HepG2 (cell line): ENCODE data around the gene BEAN1. TPM values are rescaled to one million over a fixed set of nuclear protein-coding genes. Genes with fewer than 3 reads are reported as not detected.

Experiments used
- EZH2 ChIP-seq: conservative IDR thresholded peaks from 2 replicates; pipeline ENCODE4 v1.6.1; 2012; ENCODE audit warnings: mild to moderate bottlenecking, low read depth, low read length, moderate library complexity
- FOXA3 ChIP-seq: IDR thresholded peaks from 2 replicates; pipeline ENCODE4 v1.6.1; 2016; ENCODE audit warnings: missing genetic modification reagents, missing compliant biosample characterization
- GABPB1 ChIP-seq: IDR thresholded peaks from 2 replicates; pipeline ENCODE4 v1.6.1; 2016; ENCODE audit warnings: mild to moderate bottlenecking, missing genetic modification reagents, moderate library complexity, missing compliant biosample characterization
- ISL2 ChIP-seq: sonication (generic); formaldehyde crosslinking; IDR thresholded peaks from 2 replicates; pipeline ENCODE4 v1.5.0; 2020; ENCODE audit warnings: missing genetic modification reagents
- KMT2A ChIP-seq: sonication (generic); formaldehyde crosslinking; IDR thresholded peaks from 2 replicates; pipeline ENCODE4 v1.4.0; 2020; ENCODE audit warnings: missing genetic modification reagents
- MBNL3 ChIP-seq: fragments of 250-450 bp; sonication (Bioruptor Pico); conservative IDR thresholded peaks from 2 replicates; pipeline ENCODE4 v1.8.0; 2022; ENCODE audit warnings: mild to moderate bottlenecking, inconsistent platforms
- PAX8 ChIP-seq: sonication (generic); formaldehyde crosslinking; IDR thresholded peaks from 2 replicates; pipeline ENCODE4 v1.8.0; 2022; ENCODE audit warnings: mild to moderate bottlenecking, missing genetic modification reagents, borderline replicate concordance
- TEAD2 ChIP-seq: sonication (generic); formaldehyde crosslinking; IDR thresholded peaks from 2 replicates; pipeline ENCODE4 v1.9.0; 2021; ENCODE audit warnings: missing genetic modification reagents
- ZBTB7B ChIP-seq: sonication (generic); formaldehyde crosslinking; IDR thresholded peaks from 2 replicates; pipeline ENCODE4 v1.4.0; 2020; ENCODE audit warnings: missing genetic modification reagents
- ZFX ChIP-seq: sonication (generic); formaldehyde crosslinking; IDR thresholded peaks from 2 replicates; pipeline ENCODE4 v1.4.0; 2020; ENCODE audit warnings: mild to moderate bottlenecking, low read depth, missing genetic modification reagents, moderate library complexity
- ZMYM2 ChIP-seq: sonication (generic); formaldehyde crosslinking; IDR thresholded peaks from 2 replicates; pipeline ENCODE4 v1.8.0; 2022; ENCODE audit warnings: mild to moderate bottlenecking, missing genetic modification reagents
- ZNF549 ChIP-seq: sonication (generic); formaldehyde crosslinking; IDR thresholded peaks from 2 replicates; pipeline ENCODE4 v1.5.0; 2020; ENCODE audit warnings: missing genetic modification reagents
- ZNF75D ChIP-seq: sonication (generic); formaldehyde crosslinking; IDR thresholded peaks from 2 replicates; pipeline ENCODE4 v1.8.1; 2023; ENCODE audit warnings: missing genetic modification reagents, mild to moderate bottlenecking, borderline replicate concordance
- ZNF766 ChIP-seq: sonication (generic); formaldehyde crosslinking; IDR thresholded peaks from 2 replicates; pipeline ENCODE4 v1.5.0; 2020; ENCODE audit warnings: missing genetic modification reagents, borderline replicate concordance
- polyA plus RNA-seq, 8 experiments: library from polyadenylated mRNA; depleted of rRNA in 3 of 8; stranded (reverse) in 7 of 8; unstranded in 1 of 8; fragments of >200 nt; fragmentation: Illumina TruSeq in 4 of 8; extraction: Trizol in 4 of 8; gene quantifications; 2 replicates each; pipeline versions ENCODE4 v1.2.1 to v1.2.3, GENCODE V29; 2011 to 2016; ENCODE audit warnings: low read depth in 4 of 8, missing spikeins in 1 of 8, mixed read lengths in 1 of 8; ENCODE audit not compliant: insufficient read depth in 1 of 8
- total RNA-seq, 5 experiments: library from RNA; depleted of rRNA; stranded (reverse); fragments of >200 nt; fragmentation: Illumina TruSeq; extraction: Trizol; gene quantifications; 2 replicates each; pipeline ENCODE4 v1.2.3, GENCODE V29; 2016; ENCODE audit warnings: low read depth in 1 of 5
- TF ChIP-seq, protein P1 (sequence below): sonication (generic); formaldehyde crosslinking; conservative IDR thresholded peaks from 2 replicates; pipeline ENCODE4 v1.4.0; 2020; ENCODE audit warnings: missing genetic modification reagents
- TF ChIP-seq, protein P2 (sequence below): sonication (generic); formaldehyde crosslinking; IDR thresholded peaks from 2 replicates; pipeline ENCODE4 v1.4.0; 2020; ENCODE audit warnings: low read depth, missing genetic modification reagents
- TF ChIP-seq, protein P3 (sequence below): sonication (generic); formaldehyde crosslinking; IDR thresholded peaks from 2 replicates; pipeline ENCODE4 v1.4.0; 2020; ENCODE audit warnings: mild to moderate bottlenecking, missing genetic modification reagents
- TF ChIP-seq, protein P4 (sequence below): sonication (generic); formaldehyde crosslinking; IDR thresholded peaks from 2 replicates; pipeline ENCODE4 v1.4.0; 2020; ENCODE audit warnings: missing genetic modification reagents
- TF ChIP-seq, protein P5 (sequence below): IDR thresholded peaks from 2 replicates; pipeline ENCODE4 v1.6.1; 2016

BEAN1 gene
- total and polyA plus RNA-seq, 2 of the 13 experiments (the other 11 are each of a cell fraction or from before 2014, with no cell fraction given): 0.53 to 1.4 TPM

DNA sequence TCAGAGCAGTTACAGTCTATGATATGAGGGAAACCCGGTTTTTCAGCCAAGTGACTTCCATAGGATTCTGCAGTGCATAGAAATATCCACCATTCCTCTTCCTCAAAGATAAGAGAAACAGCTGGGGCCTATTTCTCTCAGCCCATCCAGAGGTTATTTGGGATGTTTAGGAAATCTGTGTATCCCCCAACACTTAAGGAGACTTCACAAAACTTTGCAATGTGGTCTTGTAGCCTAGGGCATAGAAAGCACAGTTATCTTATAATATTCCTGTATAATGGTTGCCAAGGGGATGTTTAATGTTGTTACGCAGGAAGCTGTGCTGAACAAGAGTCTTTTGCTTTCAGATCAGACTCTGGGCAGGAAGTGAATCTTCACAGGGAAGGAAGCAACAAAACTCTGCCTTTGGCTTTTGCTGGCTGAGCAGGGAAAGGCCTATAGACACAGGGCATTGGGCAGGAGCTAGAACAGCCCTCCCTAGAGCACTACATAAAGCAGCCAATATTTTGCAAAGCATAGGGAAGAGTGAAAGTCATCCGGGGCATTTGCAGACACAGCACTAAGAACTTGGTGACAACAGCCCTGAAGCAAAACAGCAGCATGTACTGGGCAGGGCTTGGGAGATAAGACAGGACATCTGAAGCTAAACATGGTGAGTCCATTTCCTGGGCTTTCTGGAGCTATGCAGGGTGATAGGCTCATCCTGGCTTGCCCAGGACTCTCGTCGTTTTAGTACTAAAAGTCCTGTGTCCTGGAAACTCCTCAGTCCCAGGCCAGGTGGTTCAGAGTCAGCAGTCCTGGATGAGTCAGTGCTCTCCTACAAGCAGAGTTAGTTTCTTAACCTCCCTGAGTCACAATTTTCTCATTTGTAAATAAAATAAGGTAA, 18.7 kb upstream of the BEAN1 start (continued):
- TF ChIP-seq, protein P1, sequence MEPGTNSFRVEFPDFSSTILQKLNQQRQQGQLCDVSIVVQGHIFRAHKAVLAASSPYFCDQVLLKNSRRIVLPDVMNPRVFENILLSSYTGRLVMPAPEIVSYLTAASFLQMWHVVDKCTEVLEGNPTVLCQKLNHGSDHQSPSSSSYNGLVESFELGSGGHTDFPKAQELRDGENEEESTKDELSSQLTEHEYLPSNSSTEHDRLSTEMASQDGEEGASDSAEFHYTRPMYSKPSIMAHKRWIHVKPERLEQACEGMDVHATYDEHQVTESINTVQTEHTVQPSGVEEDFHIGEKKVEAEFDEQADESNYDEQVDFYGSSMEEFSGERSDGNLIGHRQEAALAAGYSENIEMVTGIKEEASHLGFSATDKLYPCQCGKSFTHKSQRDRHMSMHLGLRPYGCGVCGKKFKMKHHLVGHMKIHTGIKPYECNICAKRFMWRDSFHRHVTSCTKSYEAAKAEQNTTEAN (CRISPR knock-in tag): 0 out of 2 replicates have a peak, but pooled peaks have one; percentile 37
- TF ChIP-seq ZNF549 (no peak), ISL2 (CRISPR knock-in tag) (0 out of 2 replicates have a peak, but pooled peaks have one; percentile 37), PAX8 (no peak), ZFX (CRISPR knock-in tag) (peak; percentile 87), ZNF75D (CRISPR knock-in tag) (no peak), FOXA3 (CRISPR knock-in tag) (peak; percentile 9; the same call in 1 of the 2 replicates), TEAD2 (CRISPR knock-in tag) (no peak), MBNL3 (no peak), ZMYM2 (CRISPR knock-in tag) (no peak), KMT2A (CRISPR knock-in tag) (no peak), GABPB1 (peak; percentile 71; the same call in 1 of the 2 replicates), ZNF766 (CRISPR knock-in tag) (no peak), ZBTB7B (0 out of 2 replicates have a peak, but pooled peaks have one; percentile 29), EZH2 (no peak)
- TF ChIP-seq, protein P2, sequence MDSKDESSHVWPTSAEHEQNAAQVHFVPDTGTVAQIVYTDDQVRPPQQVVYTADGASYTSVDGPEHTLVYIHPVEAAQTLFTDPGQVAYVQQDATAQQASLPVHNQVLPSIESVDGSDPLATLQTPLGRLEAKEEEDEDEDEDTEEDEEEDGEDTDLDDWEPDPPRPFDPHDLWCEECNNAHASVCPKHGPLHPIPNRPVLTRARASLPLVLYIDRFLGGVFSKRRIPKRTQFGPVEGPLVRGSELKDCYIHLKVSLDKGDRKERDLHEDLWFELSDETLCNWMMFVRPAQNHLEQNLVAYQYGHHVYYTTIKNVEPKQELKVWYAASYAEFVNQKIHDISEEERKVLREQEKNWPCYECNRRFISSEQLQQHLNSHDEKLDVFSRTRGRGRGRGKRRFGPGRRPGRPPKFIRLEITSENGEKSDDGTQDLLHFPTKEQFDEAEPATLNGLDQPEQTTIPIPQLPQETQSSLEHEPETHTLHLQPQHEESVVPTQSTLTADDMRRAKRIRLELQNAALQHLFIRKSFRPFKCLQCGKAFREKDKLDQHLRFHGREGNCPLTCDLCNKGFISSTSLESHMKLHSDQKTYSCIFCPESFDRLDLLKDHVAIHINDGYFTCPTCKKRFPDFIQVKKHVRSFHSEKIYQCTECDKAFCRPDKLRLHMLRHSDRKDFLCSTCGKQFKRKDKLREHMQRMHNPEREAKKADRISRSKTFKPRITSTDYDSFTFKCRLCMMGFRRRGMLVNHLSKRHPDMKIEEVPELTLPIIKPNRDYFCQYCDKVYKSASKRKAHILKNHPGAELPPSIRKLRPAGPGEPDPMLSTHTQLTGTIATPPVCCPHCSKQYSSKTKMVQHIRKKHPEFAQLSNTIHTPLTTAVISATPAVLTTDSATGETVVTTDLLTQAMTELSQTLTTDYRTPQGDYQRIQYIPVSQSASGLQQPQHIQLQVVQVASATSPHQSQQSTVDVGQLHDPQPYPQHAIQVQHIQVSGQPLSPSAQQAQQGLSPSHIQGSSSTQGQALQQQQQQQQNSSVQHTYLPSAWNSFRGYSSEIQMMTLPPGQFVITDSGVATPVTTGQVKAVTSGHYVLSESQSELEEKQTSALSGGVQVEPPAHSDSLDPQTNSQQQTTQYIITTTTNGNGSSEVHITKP (CRISPR knock-in tag): peak; percentile 55; the same call in 1 of the 2 replicates
- TF ChIP-seq, protein P3, sequence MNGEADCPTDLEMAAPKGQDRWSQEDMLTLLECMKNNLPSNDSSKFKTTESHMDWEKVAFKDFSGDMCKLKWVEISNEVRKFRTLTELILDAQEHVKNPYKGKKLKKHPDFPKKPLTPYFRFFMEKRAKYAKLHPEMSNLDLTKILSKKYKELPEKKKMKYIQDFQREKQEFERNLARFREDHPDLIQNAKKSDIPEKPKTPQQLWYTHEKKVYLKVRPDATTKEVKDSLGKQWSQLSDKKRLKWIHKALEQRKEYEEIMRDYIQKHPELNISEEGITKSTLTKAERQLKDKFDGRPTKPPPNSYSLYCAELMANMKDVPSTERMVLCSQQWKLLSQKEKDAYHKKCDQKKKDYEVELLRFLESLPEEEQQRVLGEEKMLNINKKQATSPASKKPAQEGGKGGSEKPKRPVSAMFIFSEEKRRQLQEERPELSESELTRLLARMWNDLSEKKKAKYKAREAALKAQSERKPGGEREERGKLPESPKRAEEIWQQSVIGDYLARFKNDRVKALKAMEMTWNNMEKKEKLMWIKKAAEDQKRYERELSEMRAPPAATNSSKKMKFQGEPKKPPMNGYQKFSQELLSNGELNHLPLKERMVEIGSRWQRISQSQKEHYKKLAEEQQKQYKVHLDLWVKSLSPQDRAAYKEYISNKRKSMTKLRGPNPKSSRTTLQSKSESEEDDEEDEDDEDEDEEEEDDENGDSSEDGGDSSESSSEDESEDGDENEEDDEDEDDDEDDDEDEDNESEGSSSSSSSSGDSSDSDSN (CRISPR knock-in tag): peak; percentile 33; the same call in 1 of the 2 replicates
- TF ChIP-seq, protein P4, sequence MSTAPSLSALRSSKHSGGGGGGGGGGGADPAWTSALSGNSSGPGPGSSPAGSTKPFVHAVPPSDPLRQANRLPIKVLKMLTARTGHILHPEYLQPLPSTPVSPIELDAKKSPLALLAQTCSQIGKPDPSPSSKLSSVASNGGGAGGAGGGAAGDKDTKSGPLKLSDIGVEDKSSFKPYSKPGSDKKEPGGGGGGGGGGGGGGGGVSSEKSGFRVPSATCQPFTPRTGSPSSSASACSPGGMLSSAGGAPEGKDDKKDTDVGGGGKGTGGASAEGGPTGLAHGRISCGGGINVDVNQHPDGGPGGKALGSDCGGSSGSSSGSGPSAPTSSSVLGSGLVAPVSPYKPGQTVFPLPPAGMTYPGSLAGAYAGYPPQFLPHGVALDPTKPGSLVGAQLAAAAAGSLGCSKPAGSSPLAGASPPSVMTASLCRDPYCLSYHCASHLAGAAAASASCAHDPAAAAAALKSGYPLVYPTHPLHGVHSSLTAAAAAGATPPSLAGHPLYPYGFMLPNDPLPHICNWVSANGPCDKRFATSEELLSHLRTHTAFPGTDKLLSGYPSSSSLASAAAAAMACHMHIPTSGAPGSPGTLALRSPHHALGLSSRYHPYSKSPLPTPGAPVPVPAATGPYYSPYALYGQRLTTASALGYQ (CRISPR knock-in tag): peak; percentile 56
- TF ChIP-seq, protein P5, sequence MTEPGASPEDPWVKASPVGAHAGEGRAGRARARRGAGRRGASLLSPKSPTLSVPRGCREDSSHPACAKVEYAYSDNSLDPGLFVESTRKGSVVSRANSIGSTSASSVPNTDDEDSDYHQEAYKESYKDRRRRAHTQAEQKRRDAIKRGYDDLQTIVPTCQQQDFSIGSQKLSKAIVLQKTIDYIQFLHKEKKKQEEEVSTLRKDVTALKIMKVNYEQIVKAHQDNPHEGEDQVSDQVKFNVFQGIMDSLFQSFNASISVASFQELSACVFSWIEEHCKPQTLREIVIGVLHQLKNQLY: 0 out of 2 replicates have a peak, but pooled peaks have one; percentile 30
